ENCODE data around the gene ADAP2.

DNA sequence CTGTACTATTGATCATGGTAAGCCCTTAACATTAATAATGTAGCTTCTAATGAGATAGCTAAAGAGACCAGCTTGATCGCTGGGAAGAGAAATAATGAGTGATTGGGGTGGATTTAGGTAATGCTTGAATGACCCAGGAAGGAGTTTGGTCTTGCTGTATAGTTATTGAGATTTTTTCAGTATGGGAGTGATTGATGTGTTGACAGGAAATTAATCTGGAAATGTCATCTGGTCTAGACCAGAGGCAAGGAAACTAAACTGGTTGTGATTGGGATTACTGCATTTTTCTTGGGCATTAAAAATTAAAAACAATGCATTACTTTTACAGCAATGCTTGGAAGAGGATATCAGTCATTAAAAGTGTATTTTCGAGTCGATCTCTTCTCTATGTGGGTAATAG is 27.5 kb upstream of the ADAP2 start:
- TF ChIP-seq, protein P1, sequence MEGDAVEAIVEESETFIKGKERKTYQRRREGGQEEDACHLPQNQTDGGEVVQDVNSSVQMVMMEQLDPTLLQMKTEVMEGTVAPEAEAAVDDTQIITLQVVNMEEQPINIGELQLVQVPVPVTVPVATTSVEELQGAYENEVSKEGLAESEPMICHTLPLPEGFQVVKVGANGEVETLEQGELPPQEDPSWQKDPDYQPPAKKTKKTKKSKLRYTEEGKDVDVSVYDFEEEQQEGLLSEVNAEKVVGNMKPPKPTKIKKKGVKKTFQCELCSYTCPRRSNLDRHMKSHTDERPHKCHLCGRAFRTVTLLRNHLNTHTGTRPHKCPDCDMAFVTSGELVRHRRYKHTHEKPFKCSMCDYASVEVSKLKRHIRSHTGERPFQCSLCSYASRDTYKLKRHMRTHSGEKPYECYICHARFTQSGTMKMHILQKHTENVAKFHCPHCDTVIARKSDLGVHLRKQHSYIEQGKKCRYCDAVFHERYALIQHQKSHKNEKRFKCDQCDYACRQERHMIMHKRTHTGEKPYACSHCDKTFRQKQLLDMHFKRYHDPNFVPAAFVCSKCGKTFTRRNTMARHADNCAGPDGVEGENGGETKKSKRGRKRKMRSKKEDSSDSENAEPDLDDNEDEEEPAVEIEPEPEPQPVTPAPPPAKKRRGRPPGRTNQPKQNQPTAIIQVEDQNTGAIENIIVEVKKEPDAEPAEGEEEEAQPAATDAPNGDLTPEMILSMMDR (IDR thresholded peaks at IDR 0.05) = no peak
- TF ChIP-seq EP300 (IDR thresholded peaks at IDR 0.05) (no peak), POLR2AphosphoS5 (IDR thresholded peaks at IDR 0.05) (no peak)

Measured in esophagus muscularis mucosa (tissue), 4 donors.